ENCODE data around the gene MAP6. TPM values are rescaled to one million over a fixed set of nuclear protein-coding genes. Genes with fewer than 3 reads are reported as not detected.

MAP6 gene
- total and polyA plus RNA-seq, 2 of the 13 experiments (the other 11 are each of a cell fraction or from before 2014, with no cell fraction given): 0.04 TPM; not detected in 1

- TF ChIP-seq SETDB1 (CRISPR knock-in tag; IDR thresholded peaks at IDR 0.05; ENCODE audit: borderline replicate concordance) (no peak), BATF2 (CRISPR knock-in tag; IDR thresholded peaks at IDR 0.05) (no peak), NONO (IDR thresholded peaks at IDR 0.05) (no peak), NONO (CRISPR knock-in tag; conservative IDR thresholded peaks at IDR 0.05) (no peak), ZNF597 (CRISPR knock-in tag; IDR thresholded peaks at IDR 0.05) (no peak), ZIK1 (CRISPR knock-in tag; IDR thresholded peaks at IDR 0.05; ENCODE audit: borderline replicate concordance, low read depth) (no peak), NKX3-1 (CRISPR knock-in tag; IDR thresholded peaks at IDR 0.05) (no peak), ZNF292 (CRISPR knock-in tag; IDR thresholded peaks at IDR 0.05; ENCODE audit: borderline replicate concordance, low read depth) (no peak), NAIF1 (CRISPR knock-in tag; IDR thresholded peaks at IDR 0.05; ENCODE audit: borderline replicate concordance) (no peak), STAG1 (CRISPR knock-in tag; IDR thresholded peaks at IDR 0.05) (no peak), ZNF383 (CRISPR knock-in tag; IDR thresholded peaks at IDR 0.05; ENCODE audit: borderline replicate concordance) (no peak), CENPX (CRISPR knock-in tag; IDR thresholded peaks at IDR 0.05) (no peak), SNAPC2 (CRISPR knock-in tag; IDR thresholded peaks at IDR 0.05) (no peak), MTERF4 (CRISPR knock-in tag; IDR thresholded peaks at IDR 0.05) (0 out of 2 replicates have a peak, but pooled peaks have one; percentile 58), FOSL2 (CRISPR knock-in tag; IDR thresholded peaks at IDR 0.05) (peak; percentile 31; the same call in 1 of the 2 replicates), SPEN (CRISPR knock-in tag; IDR thresholded peaks at IDR 0.05; ENCODE audit: low read depth) (no peak), ZSCAN29 (CRISPR knock-in tag; conservative IDR thresholded peaks at IDR 0.05) (no peak), POLR2A (IDR thresholded peaks at IDR 0.05; ENCODE audit: insufficient read depth in 1 of 2, low read depth in 2 of 2, low read length in 2 of 2) (0 out of 4 replicates have a peak, but pooled peaks of 1 of the 2 experiments have one; percentile 23), HIC2 (CRISPR knock-in tag; IDR thresholded peaks at IDR 0.05; ENCODE audit: low read depth) (no peak), DMAP1 (CRISPR knock-in tag; IDR thresholded peaks at IDR 0.05) (0 out of 2 replicates have a peak, but pooled peaks have one; percentile 38), SALL1 (CRISPR knock-in tag; IDR thresholded peaks at IDR 0.05) (no peak; the same call in 1 of the 2 replicates), ZNF432 (CRISPR knock-in tag; IDR thresholded peaks at IDR 0.05; ENCODE audit: borderline replicate concordance) (no peak), IRF1 (CRISPR knock-in tag; IDR thresholded peaks at IDR 0.05; ENCODE audit: low read depth) (no peak), SALL2 (CRISPR knock-in tag; IDR thresholded peaks at IDR 0.05) (no peak)
Measured at GRCh38 chr11:75563978-75564552, 104.8 kb downstream of the MAP6 start (continued).
